ENCODE results near the gene SEC22C.
"Not testable (repeated sequence)": the region's sequence is repeated elsewhere in the genome, so short reads cannot be mapped to it uniquely, and the experiment has no call there.

The SEC22C gene

DNA sequence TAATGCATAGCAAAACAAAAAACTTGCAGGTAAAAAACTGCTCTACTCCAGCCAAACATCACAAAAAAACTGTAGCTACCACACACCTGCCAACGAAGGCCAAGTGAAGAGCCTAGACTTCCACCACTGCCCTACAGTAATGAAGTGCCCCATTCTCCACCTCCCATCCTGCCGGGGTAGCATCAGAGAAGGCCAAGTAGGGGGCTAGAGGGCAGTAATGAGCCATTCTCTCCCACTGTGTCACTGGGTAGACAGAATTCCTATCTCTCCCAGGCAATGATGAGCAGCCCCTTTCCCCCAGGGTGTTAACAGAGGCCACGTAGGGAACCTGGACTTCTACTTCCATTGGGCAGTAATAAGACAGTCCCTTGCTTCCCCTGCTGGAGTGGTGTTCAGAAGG, 9.5 kb downstream of the SEC22C start:
- H3K9ac ChIP-seq (ENCODE audit: low read length): no peak overlapping the region
- H3K4me1 ChIP-seq (ENCODE audit: control insufficient read depth, insufficient read depth, low read length): no peaks in the 10 kb centered on the region
- H3K27ac ChIP-seq (ENCODE audit: low read depth, low read length): no peak overlapping the region
- no peaks in the 10 kb centered on the region for H3K36me3 ChIP-seq (ENCODE audit: control insufficient read depth, insufficient read depth, low read length)
- H3K4me3 ChIP-seq (ENCODE audit: low read length): no peak overlapping the region
- no peaks in the 10 kb centered on the region for H3K27me3 ChIP-seq (ENCODE audit: control insufficient read depth, insufficient read depth, low read length)

DNA sequence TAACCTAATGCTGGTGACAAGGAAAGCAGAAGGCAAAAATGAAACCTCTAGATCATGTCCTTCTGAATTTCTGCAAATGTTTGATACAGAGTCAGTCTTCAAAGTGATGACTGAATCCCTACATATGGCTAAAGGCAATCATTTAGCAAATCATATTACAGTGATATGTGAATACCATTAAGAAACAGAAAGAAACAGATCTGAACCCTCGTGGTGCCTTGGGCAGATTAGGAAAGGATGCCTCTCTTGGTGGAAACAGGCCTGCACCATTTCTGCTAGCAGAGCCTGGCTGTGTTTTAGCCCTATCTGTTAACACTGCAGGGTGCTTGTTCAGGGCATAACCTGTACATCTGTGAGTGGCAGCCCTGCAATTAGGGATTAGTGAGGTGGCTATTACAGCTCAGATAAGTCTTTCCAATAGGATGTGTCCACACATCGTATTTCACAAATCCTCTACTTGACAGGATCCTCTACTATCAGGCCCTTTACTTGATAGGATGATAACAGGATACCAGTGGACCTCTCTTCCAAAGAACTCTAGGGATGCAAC, 12.1 kb downstream of the SEC22C start:
- Histone ChIP-seq H3K4me1 (ENCODE audit: control insufficient read depth, insufficient read depth, low read length) (no peaks in the 10 kb centered on the region), H3K9ac (ENCODE audit: low read length) (no peak overlapping the region), H3K27ac (ENCODE audit: low read depth, low read length) (no peak overlapping the region), H3K27me3 (ENCODE audit: control insufficient read depth, insufficient read depth, low read length) (no peaks in the 10 kb centered on the region), H3K36me3 (ENCODE audit: control insufficient read depth, insufficient read depth, low read length) (no peaks in the 10 kb centered on the region), H3K4me3 (ENCODE audit: low read length) (no peak overlapping the region)

DNA sequence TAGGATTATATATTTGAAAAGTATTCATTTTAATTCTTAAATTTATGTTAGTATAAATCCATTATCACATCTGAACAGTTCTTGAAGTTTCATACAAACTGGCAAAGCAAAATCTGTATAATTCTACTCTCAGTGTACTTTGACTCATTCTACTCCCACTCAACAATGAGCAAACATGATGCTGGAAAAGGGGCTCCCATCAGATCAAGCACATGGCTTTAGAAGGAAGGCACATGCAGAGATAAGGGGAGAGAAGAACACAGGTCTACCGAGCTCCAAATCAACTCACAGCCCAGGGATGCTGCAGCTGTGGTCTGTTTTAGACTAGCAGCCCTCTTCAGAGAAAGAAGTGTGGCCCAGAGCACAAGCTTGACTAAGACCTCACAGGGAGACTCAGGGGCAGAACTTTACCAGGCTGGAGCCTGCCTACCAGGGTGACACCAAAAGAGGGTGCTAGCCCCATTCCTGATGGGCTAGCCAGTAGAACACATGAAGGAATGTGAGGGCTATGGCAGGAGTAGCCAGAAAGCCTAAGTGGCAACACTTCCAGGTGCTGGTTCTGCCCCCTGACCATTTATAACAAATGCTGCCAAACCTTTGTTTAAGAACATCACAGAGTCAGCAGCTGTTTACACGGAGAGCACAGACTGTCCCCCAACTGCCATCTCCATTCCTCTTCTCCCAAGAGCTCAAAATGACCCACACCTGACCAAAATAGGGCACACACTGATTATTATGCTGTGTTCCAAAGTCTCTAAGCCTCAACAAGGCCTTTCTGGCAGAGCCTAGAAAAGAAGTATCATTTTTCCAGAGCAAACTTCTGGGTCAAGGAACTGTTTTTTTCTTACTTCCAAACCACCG, 19.5 kb downstream of the SEC22C start:
- Histone ChIP-seq H3K27ac (ENCODE audit: low read depth, low read length) (no peak overlapping the region), H3K36me3 (ENCODE audit: control insufficient read depth, insufficient read depth, low read length) (peaks cover 2% of the 10 kb centered on the region)

DNA sequence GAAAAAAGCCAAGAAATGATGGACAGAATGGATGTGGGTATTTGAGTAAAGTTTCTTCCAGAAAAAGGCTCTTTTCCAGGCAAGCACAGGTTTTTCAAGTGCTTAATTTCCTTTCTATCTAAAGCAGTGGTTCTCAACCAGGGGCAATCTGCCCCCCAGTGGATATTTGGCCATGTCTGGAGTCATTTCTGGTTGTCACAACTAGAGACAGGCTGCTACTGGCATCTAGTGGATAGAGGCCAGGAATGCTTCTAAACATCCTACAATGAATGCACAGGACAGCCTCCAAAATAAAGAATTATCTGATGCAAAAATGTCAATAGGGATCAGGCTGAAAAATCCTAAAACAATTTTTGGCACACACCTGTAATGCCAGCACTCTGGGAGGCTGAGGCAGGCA, 23.9 kb downstream of the SEC22C start:
- no peak overlapping the region for H3K4me3 ChIP-seq (ENCODE audit: low read length)
- peaks cover 17% of the 10 kb centered on the region for H3K36me3 ChIP-seq (ENCODE audit: control insufficient read depth, insufficient read depth, low read length)
- no peaks in the 10 kb centered on the region for H3K27me3 ChIP-seq (ENCODE audit: control insufficient read depth, insufficient read depth, low read length)
- no peak overlapping the region for H3K9ac ChIP-seq (ENCODE audit: low read length)
- H3K27ac ChIP-seq (ENCODE audit: low read depth, low read length): no peak overlapping the region
- H3K4me1 ChIP-seq (ENCODE audit: control insufficient read depth, insufficient read depth, low read length): no peaks in the 10 kb centered on the region

More for the DNA sequence above, 19.5 kb downstream of the SEC22C start:
- H3K4me1 ChIP-seq (ENCODE audit: control insufficient read depth, insufficient read depth, low read length): no peaks in the 10 kb centered on the region
- no peak overlapping the region for H3K9ac ChIP-seq (ENCODE audit: low read length)
- no peak overlapping the region for H3K4me3 ChIP-seq (ENCODE audit: low read length)
- no peaks in the 10 kb centered on the region for H3K27me3 ChIP-seq (ENCODE audit: control insufficient read depth, insufficient read depth, low read length)

DNA sequence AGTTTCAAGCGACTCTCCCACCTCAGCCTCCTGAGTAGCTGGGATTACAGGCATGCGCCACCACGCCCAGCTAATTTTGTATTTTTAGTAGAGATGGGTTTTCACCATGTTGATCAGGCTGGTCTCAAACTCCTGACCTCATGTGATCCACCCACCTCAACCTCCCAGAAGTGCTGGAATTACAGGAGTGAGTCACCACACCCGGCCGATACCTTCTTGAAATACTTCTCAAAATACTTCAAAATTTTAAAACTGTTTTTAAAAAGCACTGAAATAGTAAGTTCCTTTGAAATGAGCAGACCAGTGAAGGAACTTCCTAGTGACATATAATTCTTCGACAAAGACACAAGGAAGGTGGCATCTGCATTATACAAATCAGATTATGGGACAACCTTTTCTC, 24.9 kb downstream of the SEC22C start:
- not testable (repeated sequence) for H3K27ac ChIP-seq (ENCODE audit: low read depth, low read length); H3K4me3 ChIP-seq (ENCODE audit: low read length); H3K9ac ChIP-seq (ENCODE audit: low read length); H3K27me3 ChIP-seq (ENCODE audit: control insufficient read depth, insufficient read depth, low read length); H3K4me1 ChIP-seq (ENCODE audit: control insufficient read depth, insufficient read depth, low read length)
- peaks cover 18% of the 10 kb centered on the region for H3K36me3 ChIP-seq (ENCODE audit: control insufficient read depth, insufficient read depth, low read length)

DNA sequence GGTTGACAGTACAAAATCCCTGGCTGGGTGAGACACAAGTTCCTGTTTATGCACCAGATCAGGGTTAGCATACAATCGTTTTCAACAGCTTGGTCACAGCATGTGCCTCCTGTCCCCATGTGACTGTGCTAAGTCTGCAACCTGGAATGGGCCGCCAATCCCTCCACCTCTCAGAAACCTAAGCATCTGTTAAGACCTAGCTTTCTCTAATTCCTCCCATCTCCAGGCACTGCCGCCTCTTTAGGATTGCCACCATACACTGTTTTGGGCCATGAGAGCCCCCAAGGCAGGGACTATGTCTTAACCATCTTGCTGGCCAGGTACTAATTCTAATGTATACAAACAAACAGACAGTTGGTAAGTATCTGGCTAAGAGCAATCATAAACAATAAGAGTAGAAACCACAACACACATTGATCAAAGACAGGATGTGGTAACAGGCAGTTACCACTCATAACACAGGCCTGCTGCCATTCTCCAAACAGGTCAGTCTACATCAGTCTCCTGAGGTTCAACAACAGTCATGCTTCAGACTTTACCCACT, 25.6 kb downstream of the SEC22C start:
- H3K36me3 ChIP-seq (ENCODE audit: control insufficient read depth, insufficient read depth, low read length): peaks cover 18% of the 10 kb centered on the region

DNA sequence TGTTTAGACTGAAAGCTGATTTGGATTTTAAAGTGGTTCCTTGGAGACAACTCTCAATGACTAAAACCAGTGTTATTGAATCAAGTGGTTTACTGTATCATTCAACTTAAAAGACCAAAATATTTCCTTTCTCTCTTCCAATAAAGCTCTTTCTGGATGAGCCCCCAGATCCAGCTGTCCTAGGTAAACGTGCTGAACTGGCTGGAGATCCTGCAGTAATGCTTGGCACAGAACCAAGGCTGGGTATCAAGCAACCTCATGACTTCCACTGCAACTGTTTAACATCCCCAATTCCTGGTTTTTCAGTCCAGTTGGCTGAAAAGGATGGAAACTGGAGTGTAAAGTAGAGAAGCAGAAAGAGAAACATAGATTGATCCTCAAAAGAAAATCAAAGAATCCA, 28.9 kb downstream of the SEC22C start:
- Histone ChIP-seq H3K4me1 (ENCODE audit: control insufficient read depth, insufficient read depth, low read length) (no peaks in the 10 kb centered on the region), H3K4me3 (ENCODE audit: low read length) (no peak overlapping the region), H3K27ac (ENCODE audit: low read depth, low read length) (no peak overlapping the region), H3K9ac (ENCODE audit: low read length) (no peak overlapping the region), H3K36me3 (ENCODE audit: control insufficient read depth, insufficient read depth, low read length) (peaks cover 28% of the 10 kb centered on the region), H3K27me3 (ENCODE audit: control insufficient read depth, insufficient read depth, low read length) (no peaks in the 10 kb centered on the region)

More for the DNA sequence above, 25.6 kb downstream of the SEC22C start:
- Histone ChIP-seq H3K9ac (ENCODE audit: low read length) (no peak overlapping the region), H3K27me3 (ENCODE audit: control insufficient read depth, insufficient read depth, low read length) (no peaks in the 10 kb centered on the region), H3K4me3 (ENCODE audit: low read length) (no peak overlapping the region), H3K4me1 (ENCODE audit: control insufficient read depth, insufficient read depth, low read length) (no peaks in the 10 kb centered on the region), H3K27ac (ENCODE audit: low read depth, low read length) (no peak overlapping the region)

DNA sequence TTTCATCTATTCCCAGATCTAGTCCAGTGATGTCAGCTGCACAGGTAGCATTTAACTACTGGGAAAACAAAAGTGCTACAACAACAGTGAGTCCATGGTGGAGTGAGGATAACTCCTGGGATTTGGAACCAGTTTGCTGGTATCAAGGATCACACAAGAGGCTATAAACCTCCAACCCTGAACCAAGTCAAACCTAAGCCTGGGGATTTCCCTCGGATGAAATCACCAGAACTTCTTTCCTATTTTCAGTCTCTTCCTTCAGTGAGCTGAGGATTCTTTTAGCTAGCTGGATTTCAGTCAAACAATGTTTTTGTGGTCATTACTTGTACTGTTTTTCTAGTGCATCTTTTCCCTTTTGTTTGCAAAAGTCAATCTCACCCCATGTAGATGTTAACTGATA, 31.5 kb downstream of the SEC22C start:
- H3K9ac ChIP-seq (ENCODE audit: low read length): no peak overlapping the region
- H3K4me1 ChIP-seq (ENCODE audit: control insufficient read depth, insufficient read depth, low read length): peaks cover 2% of the 10 kb centered on the region
- H3K36me3 ChIP-seq (ENCODE audit: control insufficient read depth, insufficient read depth, low read length): peaks cover 18% of the 10 kb centered on the region
- H3K27me3 ChIP-seq (ENCODE audit: control insufficient read depth, insufficient read depth, low read length): no peaks in the 10 kb centered on the region
- H3K27ac ChIP-seq (ENCODE audit: low read depth, low read length): no peak overlapping the region
- H3K4me3 ChIP-seq (ENCODE audit: low read length): no peak overlapping the region

DNA sequence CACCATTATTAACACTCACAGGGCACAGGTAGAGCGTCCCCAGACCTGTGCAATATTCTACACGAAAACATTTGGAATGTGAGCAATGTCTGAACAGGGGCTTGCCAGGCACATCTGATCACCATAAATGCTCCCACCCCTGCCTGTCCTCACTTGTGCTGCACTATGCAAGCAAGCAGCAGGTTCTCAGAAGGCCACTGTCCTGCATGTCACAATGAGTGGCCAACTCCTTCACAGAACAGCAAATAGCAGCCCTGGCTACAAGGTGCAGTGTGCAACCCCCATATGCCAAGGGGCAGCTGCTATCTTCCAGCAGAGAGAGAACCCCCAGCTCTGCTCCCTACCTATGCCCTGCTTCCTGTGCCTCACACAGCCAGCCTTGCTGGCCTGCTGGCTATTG, 32.6 kb downstream of the SEC22C start:
- Histone ChIP-seq H3K27ac (ENCODE audit: low read depth, low read length) (no peak overlapping the region), H3K36me3 (ENCODE audit: control insufficient read depth, insufficient read depth, low read length) (peaks cover 16% of the 10 kb centered on the region), H3K9ac (ENCODE audit: low read length) (no peak overlapping the region), H3K4me1 (ENCODE audit: control insufficient read depth, insufficient read depth, low read length) (peaks cover 2% of the 10 kb centered on the region), H3K27me3 (ENCODE audit: control insufficient read depth, insufficient read depth, low read length) (no peaks in the 10 kb centered on the region), H3K4me3 (ENCODE audit: low read length) (no peak overlapping the region)

DNA sequence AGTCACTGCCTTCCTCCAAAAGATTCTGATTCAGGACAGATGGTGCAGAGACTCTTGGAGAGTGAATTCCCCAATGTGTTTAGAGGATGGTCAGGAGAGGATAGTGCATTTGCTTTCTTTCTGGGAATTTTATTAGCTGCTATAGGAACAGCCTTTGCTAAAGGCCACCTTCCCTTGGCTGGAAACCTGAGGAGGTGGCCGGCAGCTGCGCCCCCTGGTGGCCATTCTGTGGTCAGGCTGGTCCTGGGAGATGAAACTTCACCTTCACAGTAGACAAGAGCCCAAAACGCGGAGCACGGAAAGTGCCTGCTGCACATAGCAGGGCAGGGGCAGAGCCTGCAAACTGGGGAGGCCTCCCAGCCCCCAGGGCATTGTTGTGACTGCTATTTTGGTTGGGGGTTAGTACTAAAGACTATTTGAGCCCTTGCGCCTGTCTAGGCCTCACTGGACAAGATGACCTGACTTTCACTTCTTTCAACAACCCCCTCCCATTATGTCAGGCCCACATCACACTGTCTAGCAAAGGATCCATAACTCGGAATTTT, 34.3 kb downstream of the SEC22C start:
- no peak overlapping the region for H3K27ac ChIP-seq (ENCODE audit: low read depth, low read length)
- H3K9ac ChIP-seq (ENCODE audit: low read length): no peak overlapping the region
- H3K27me3 ChIP-seq (ENCODE audit: control insufficient read depth, insufficient read depth, low read length): no peaks in the 10 kb centered on the region
- H3K36me3 ChIP-seq (ENCODE audit: control insufficient read depth, insufficient read depth, low read length): peaks cover 9% of the 10 kb centered on the region
- H3K4me3 ChIP-seq (ENCODE audit: low read length): no peak overlapping the region
- H3K4me1 ChIP-seq (ENCODE audit: control insufficient read depth, insufficient read depth, low read length): peaks cover 2% of the 10 kb centered on the region

DNA sequence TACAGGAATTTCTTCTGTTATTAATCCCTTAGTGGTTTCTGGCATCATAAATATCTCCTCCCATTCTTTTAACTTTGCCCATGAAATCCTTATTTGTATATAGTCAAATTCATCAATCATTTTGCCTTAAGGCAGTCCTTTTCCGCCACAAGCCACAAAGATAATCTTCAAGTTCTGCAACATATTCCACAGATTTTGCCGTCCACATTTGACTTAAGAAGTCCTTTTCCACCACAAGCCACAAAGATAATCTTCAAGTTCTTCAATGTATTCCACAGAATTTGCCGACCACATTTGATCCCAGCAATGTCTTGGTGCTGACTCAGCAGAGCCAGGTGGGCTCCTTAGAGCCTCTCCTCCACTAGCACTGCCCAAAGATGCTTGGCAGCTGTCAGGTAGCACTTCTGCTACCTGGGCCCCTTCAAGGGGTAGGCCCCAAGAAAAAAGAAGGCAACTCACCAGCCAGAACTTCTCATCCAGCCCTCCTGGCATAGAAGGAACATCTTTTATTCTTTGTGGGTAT, 35.0 kb downstream of the SEC22C start:
- Histone ChIP-seq H3K27ac (ENCODE audit: low read depth, low read length) (no peak overlapping the region), H3K27me3 (ENCODE audit: control insufficient read depth, insufficient read depth, low read length) (no peaks in the 10 kb centered on the region), H3K4me1 (ENCODE audit: control insufficient read depth, insufficient read depth, low read length) (peaks cover 2% of the 10 kb centered on the region), H3K9ac (ENCODE audit: low read length) (no peak overlapping the region), H3K36me3 (ENCODE audit: control insufficient read depth, insufficient read depth, low read length) (peaks cover 9% of the 10 kb centered on the region), H3K4me3 (ENCODE audit: low read length) (no peak overlapping the region)

DNA sequence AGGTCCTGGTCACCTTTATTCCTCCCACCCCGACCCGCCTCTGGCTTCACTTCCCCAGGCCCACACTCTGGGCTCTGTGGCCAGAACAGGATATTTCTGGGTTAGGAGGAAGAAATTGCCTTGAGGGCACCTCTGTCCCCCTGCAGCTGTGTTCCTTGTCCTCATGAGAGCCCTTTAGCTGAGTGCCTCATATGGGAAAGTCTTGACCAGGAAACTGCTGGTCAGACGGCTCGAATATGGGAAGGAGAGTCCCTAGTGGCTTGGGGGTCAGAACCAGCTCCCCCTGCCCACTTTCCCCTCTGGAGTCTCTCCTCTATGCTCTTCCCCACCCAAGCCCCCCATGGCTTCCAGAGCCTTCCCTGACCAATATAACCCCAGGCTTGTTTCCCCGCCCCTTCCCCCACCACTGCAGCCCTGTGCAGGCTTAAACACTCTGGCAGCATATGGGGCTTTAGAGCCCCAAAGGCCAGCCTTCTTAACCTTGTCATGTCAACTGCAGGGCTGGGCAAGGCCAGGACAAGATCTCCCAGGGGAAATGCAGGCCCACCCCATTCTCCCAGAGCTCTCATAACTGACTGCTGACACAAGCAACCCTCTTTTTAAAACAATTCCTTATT, 36.4 kb downstream of the SEC22C start:
- Histone ChIP-seq H3K9ac (ENCODE audit: low read length) (no peak overlapping the region), H3K27me3 (ENCODE audit: control insufficient read depth, insufficient read depth, low read length) (no peaks in the 10 kb centered on the region), H3K4me1 (ENCODE audit: control insufficient read depth, insufficient read depth, low read length) (peaks cover 2% of the 10 kb centered on the region), H3K27ac (ENCODE audit: low read depth, low read length) (no peak overlapping the region), H3K4me3 (ENCODE audit: low read length) (no peak overlapping the region), H3K36me3 (ENCODE audit: control insufficient read depth, insufficient read depth, low read length) (peaks cover 9% of the 10 kb centered on the region)

Data from rectal smooth muscle tissue (tissue), 1 donor.